Muscle of leg (tissue), 11 donors: ENCODE results near the gene PIP4K2A. TPM values are rescaled to one million over a fixed set of nuclear protein-coding genes. Genes with fewer than 3 reads are reported as not detected.
A peak's percentile ranks its signal among the peaks of the same experiment; 100 is the strongest.

Source experiments
- DNase-seq: peaks from one replicate; pipeline ENCODE4 v3.0.0; 2013
- H3K27ac ChIP-seq: one replicate; pipeline ENCODE4 v1.5.1; 2013; ENCODE audit warnings: mild to moderate bottlenecking, low read length, control low read depth
- H3K27me3 ChIP-seq: one replicate; pipeline ENCODE4 v1.6.1; 2013; ENCODE audit warnings: low read length; ENCODE audit not compliant: control insufficient read depth, insufficient read depth
- H3K36me3 ChIP-seq: one replicate; pipeline ENCODE4 v1.6.1; 2013; ENCODE audit warnings: low read length; ENCODE audit not compliant: control insufficient read depth, insufficient read depth
- H3K4me1 ChIP-seq: one replicate; pipeline ENCODE4 v1.6.1; 2013; ENCODE audit warnings: low read length; ENCODE audit not compliant: control insufficient read depth, insufficient read depth
- H3K4me3 ChIP-seq: one replicate; pipeline ENCODE4 v1.5.1; 2013; ENCODE audit warnings: low read length, control low read depth
- H3K9me3 ChIP-seq: replicated peaks from 2 replicates; pipeline ENCODE4 v1.6.1; 2013; ENCODE audit warnings: low read depth, low read length; ENCODE audit not compliant: control insufficient read depth
- WGBS: methylation state at CpG from one replicate; pipeline ENCODE4 v1.1.5; 2013; ENCODE audit warnings: missing lambda C conversion rate; ENCODE audit not compliant: insufficient coverage; 5-methylcytosine and 5-hydroxymethylcytosine counted together
- polyA plus RNA-seq, 8 donors: library from polyadenylated mRNA; unstranded; fragments of 120-200 nt; gene quantifications; one replicate each; pipeline versions ENCODE4 v1.2.1 to v1.2.3, GENCODE V29; 2013; ENCODE audit warnings: inconsistent platforms in 1 of 8, low replicate concordance in 1 of 8; ENCODE audit not compliant: insufficient read length in 8 of 8, insufficient read depth in 1 of 8
- total RNA-seq: library from RNA; stranded (reverse); fragments of 120-200 nt; gene quantifications from one replicate; pipeline ENCODE4 v1.2.4, GENCODE V29; 2013

PIP4K2A gene
- total and polyA plus RNA-seq, 9 donors, result 15.4 to 22.4 (median 18.3) TPM

- peaks cover 22% of the 10 kb centered on the region for H3K4me1 ChIP-seq
- no peaks in the 10 kb centered on the region for H3K27me3 ChIP-seq
- H3K9me3 ChIP-seq, result no peaks in the 10 kb centered on the region
- H3K27ac ChIP-seq, result peak overlapping the region; percentile 29
- no peak for DNase-seq
- no peak overlapping the region for H3K4me3 ChIP-seq
- WGBS, result 83% methylated on average over 1 of the region's 2 CpGs
- no peaks in the 10 kb centered on the region for H3K36me3 ChIP-seq
Observed at GRCh38 chr10:22673785-22674572, 40.4 kb downstream of the PIP4K2A start.

- DNase-seq, result no peak
- Histone ChIP-seq H3K36me3 (no peaks in the 10 kb centered on the region), H3K9me3 (no peaks in the 10 kb centered on the region), H3K27ac (no peak overlapping the region), H3K4me1 (peaks cover 22% of the 10 kb centered on the region), H3K4me3 (no peak overlapping the region), H3K27me3 (no peaks in the 10 kb centered on the region)
- WGBS, result no CpG with 5 or more reads among the region's 1 CpG
Observed at GRCh38 chr10:22673091-22673392, 41.3 kb downstream of the PIP4K2A start.

- 56% methylated on average over 5 of the region's 7 CpGs for WGBS
- peaks cover 22% of the 10 kb centered on the region for H3K4me1 ChIP-seq
- no peaks in the 10 kb centered on the region for H3K36me3 ChIP-seq
- H3K9me3 ChIP-seq, result no peaks in the 10 kb centered on the region
- no peaks in the 10 kb centered on the region for H3K27me3 ChIP-seq
- no peak overlapping the region for H3K27ac ChIP-seq
- H3K4me3 ChIP-seq, result no peak overlapping the region
- no peak for DNase-seq
Observed at GRCh38 chr10:22672319-22673090, 41.9 kb downstream of the PIP4K2A start.

- H3K27ac ChIP-seq, result no peak overlapping the region
- no peaks in the 10 kb centered on the region for H3K36me3 ChIP-seq
- no peaks in the 10 kb centered on the region for H3K27me3 ChIP-seq
- no CpG with 5 or more reads among the region's 5 CpGs for WGBS
- DNase-seq, result peak; percentile 73
- peaks cover 22% of the 10 kb centered on the region for H3K4me1 ChIP-seq
- no peaks in the 10 kb centered on the region for H3K9me3 ChIP-seq
- no peak overlapping the region for H3K4me3 ChIP-seq
Observed at GRCh38 chr10:22670788-22671187, 43.6 kb downstream of the PIP4K2A start.

- H3K4me3 ChIP-seq, result no peak overlapping the region
- no peaks in the 10 kb centered on the region for H3K9me3 ChIP-seq
- H3K4me1 ChIP-seq, result peaks cover 19% of the 10 kb centered on the region
- DNase-seq, result no peak
- H3K27me3 ChIP-seq, result no peaks in the 10 kb centered on the region
- no peak overlapping the region for H3K27ac ChIP-seq
- 78% methylated on average over 9 of the region's 13 CpGs for WGBS
- H3K36me3 ChIP-seq, result no peaks in the 10 kb centered on the region
Observed at GRCh38 chr10:22669163-22669711, 45.1 kb downstream of the PIP4K2A start.

GRCh38 chr10:22667093-22667480, 47.3 kb downstream of the PIP4K2A start:
- WGBS, result no CpG with 5 or more reads among the region's 2 CpGs
- Histone ChIP-seq H3K27ac (no peak overlapping the region), H3K9me3 (no peaks in the 10 kb centered on the region), H3K4me3 (no peak overlapping the region), H3K36me3 (no peaks in the 10 kb centered on the region), H3K27me3 (no peaks in the 10 kb centered on the region), H3K4me1 (peaks cover 9% of the 10 kb centered on the region)
- no peak for DNase-seq

GRCh38 chr10:22666287-22667092, 47.9 kb downstream of the PIP4K2A start:
- Histone ChIP-seq H3K4me1 (peaks cover 9% of the 10 kb centered on the region), H3K27me3 (no peaks in the 10 kb centered on the region), H3K4me3 (no peak overlapping the region), H3K36me3 (no peaks in the 10 kb centered on the region), H3K9me3 (no peaks in the 10 kb centered on the region), H3K27ac (no peak overlapping the region)
- 42% methylated on average over 3 of the region's 9 CpGs for WGBS
- DNase-seq, result no peak

GRCh38 chr10:22665329-22665728, 49.0 kb downstream of the PIP4K2A start:
- WGBS, result 100% methylated on average over 2 of the region's 2 CpGs
- Histone ChIP-seq H3K9me3 (no peaks in the 10 kb centered on the region), H3K36me3 (no peaks in the 10 kb centered on the region), H3K4me1 (peaks cover 6% of the 10 kb centered on the region), H3K27me3 (no peaks in the 10 kb centered on the region), H3K27ac (no peak overlapping the region), H3K4me3 (no peak overlapping the region)
- no peak for DNase-seq

GRCh38 chr10:22662733-22663330, 51.5 kb downstream of the PIP4K2A start:
- Histone ChIP-seq H3K4me1 (peaks cover 3% of the 10 kb centered on the region), H3K9me3 (no peaks in the 10 kb centered on the region), H3K27me3 (no peaks in the 10 kb centered on the region), H3K4me3 (no peak overlapping the region), H3K36me3 (no peaks in the 10 kb centered on the region), H3K27ac (no peak overlapping the region)
- WGBS, result 0% methylated on average over 1 of the region's 6 CpGs
- no peak for DNase-seq
